ENCODE data around the gene EXOC1L. TPM values are rescaled to one million over a fixed set of nuclear protein-coding genes. Genes with fewer than 3 reads are reported as not detected.
A peak's percentile ranks its signal among the peaks of the same experiment; 100 is the strongest.

Gene EXOC1L
- total RNA-seq, 1 experiment from 2014 or later = not detected

DNA sequence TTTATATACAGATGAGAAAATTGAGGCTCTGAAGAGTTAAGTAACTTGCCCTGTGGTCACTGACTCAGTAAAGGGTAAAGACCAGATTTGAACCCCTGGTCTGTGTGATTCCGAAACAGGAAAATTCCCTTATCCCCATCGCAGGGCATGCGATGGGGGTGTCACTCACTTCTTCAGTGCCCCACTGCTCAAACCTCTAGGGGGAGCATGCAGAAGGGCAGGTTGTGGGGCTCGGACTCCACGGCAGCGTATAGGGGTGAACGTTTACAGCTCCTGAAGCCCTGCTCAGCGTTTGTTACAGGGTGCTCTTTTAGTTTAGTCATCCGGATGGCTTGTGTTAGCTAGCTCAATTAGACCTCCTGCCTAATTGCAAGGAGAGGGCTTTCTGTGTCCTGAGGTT lies 30.1 kb downstream of the EXOC1L start:
- H3K27me3 Mint-ChIP-seq (ENCODE audit: insufficient read depth, unreplicated experiment) = no peaks in the 10 kb centered on the region
- H3K4me1 Mint-ChIP-seq (ENCODE audit: insufficient read depth, unreplicated experiment) = peaks cover 14% of the 10 kb centered on the region
- H3K4me3 Mint-ChIP-seq (ENCODE audit: unreplicated experiment) = no peak overlapping the region
- intact Hi-C loops (cut with micrococcal nuclease) = no loop called here
- POLR2A ChIA-PET = no interaction called here
- no peaks in the 10 kb centered on the region for H3K36me3 Mint-ChIP-seq (ENCODE audit: insufficient read depth, unreplicated experiment)
- no peak overlapping the region for H3K27ac Mint-ChIP-seq (ENCODE audit: low read depth, unreplicated experiment)
- no TSS peak for BruUV-seq (replicated peaks)
- DNase-seq (ENCODE audit: unreplicated experiment) = no peak
- no peaks in the 10 kb centered on the region for H3K9me3 Mint-ChIP-seq (ENCODE audit: unreplicated experiment)
- CTCF ChIA-PET = interaction anchor here (0.9 kb wide), 1 partner anchor 17 kb away, joined by 3 read pairs; no protein-coding TSS in a partner anchor
- TF ChIP-seq, protein P1, sequence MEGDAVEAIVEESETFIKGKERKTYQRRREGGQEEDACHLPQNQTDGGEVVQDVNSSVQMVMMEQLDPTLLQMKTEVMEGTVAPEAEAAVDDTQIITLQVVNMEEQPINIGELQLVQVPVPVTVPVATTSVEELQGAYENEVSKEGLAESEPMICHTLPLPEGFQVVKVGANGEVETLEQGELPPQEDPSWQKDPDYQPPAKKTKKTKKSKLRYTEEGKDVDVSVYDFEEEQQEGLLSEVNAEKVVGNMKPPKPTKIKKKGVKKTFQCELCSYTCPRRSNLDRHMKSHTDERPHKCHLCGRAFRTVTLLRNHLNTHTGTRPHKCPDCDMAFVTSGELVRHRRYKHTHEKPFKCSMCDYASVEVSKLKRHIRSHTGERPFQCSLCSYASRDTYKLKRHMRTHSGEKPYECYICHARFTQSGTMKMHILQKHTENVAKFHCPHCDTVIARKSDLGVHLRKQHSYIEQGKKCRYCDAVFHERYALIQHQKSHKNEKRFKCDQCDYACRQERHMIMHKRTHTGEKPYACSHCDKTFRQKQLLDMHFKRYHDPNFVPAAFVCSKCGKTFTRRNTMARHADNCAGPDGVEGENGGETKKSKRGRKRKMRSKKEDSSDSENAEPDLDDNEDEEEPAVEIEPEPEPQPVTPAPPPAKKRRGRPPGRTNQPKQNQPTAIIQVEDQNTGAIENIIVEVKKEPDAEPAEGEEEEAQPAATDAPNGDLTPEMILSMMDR (IDR thresholded peaks at IDR 0.05; ENCODE audit: unreplicated experiment) = no peak

DNA sequence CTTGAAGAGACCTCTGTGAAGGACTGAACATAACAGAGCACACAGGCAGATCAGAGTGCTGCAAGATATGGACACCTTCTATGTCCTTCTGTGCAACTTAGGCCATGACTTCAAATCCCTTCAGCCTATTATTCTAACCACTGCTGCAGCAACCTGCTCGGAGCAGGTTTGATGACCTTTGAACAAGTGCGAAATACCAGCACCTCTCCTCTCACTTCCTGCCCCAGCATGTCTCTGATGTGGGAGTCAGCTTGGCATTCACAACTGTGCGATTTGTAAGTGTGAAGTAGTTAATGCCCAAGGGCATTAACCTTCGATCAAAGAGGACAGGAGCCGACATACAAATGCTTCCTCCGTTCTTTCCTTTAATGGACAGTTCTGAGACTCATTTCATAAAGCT lies 32.3 kb downstream of the EXOC1L start:
- no peaks in the 10 kb centered on the region for H3K27me3 Mint-ChIP-seq (ENCODE audit: insufficient read depth, unreplicated experiment)
- TF ChIP-seq, protein P1 (IDR thresholded peaks at IDR 0.05; ENCODE audit: unreplicated experiment) = no peak
- H3K4me1 Mint-ChIP-seq (ENCODE audit: insufficient read depth, unreplicated experiment) = peaks cover 14% of the 10 kb centered on the region
- H3K27ac Mint-ChIP-seq (ENCODE audit: low read depth, unreplicated experiment) = no peak overlapping the region
- peak overlapping the region; percentile 2 for H3K4me3 Mint-ChIP-seq (ENCODE audit: unreplicated experiment)
- H3K9me3 Mint-ChIP-seq (ENCODE audit: unreplicated experiment) = no peaks in the 10 kb centered on the region
- no peaks in the 10 kb centered on the region for H3K36me3 Mint-ChIP-seq (ENCODE audit: insufficient read depth, unreplicated experiment)
- intact Hi-C loops (cut with micrococcal nuclease) = no loop called here
- POLR2A ChIA-PET = interaction anchor here (0.6 to 6.2 kb wide), 9 partner anchors 11 to 506 kb away, joined by 3 to 87 read pairs (median 3); partner anchors contain the start of genes SRD5A3 and TMEM165
- no TSS peak for BruUV-seq (replicated peaks)
- CTCF ChIA-PET = interaction anchor here (0.5 to 1.2 kb wide), 5 partner anchors 13 to 530 kb away, joined by 3 to 6 read pairs (median 4); no protein-coding TSS in a partner anchor
- DNase-seq (ENCODE audit: unreplicated experiment) = peak; percentile 85

GRCh38 chr4:55853484-55854046 lies 34.0 kb downstream of the EXOC1L start, which contains the start of gene EXOC1:
Gene EXOC1 (plus strand): TSS chr4:55853648. CDS start chr4:55858324, 4,676 bp downstream.
- intact Hi-C loops (cut with micrococcal nuclease) = no loop called here
- TF ChIP-seq, protein P1 (IDR thresholded peaks at IDR 0.05; ENCODE audit: unreplicated experiment) = no peak
- no peaks in the 10 kb centered on the region for H3K36me3 Mint-ChIP-seq (ENCODE audit: insufficient read depth, unreplicated experiment)
- no peaks in the 10 kb centered on the region for H3K9me3 Mint-ChIP-seq (ENCODE audit: unreplicated experiment)
- peak; percentile 97 for DNase-seq (ENCODE audit: unreplicated experiment)
- BruUV-seq (replicated peaks) = no TSS peak
- H3K27ac Mint-ChIP-seq (ENCODE audit: low read depth, unreplicated experiment) = peak within 1 kb of the TSS; percentile 90
- ChIA-PET POLR2A (interaction anchor here (0.5 to 6.2 kb wide), 13 partner anchors 12 to 508 kb away, joined by 3 to 87 read pairs (median 4); partner anchors contain the start of genes CEP135 and SRD5A3), CTCF (interaction anchor here (0.7 to 1.3 kb wide), 5 partner anchors 9 to 507 kb away, joined by 3 to 14 read pairs (median 4); no protein-coding TSS in a partner anchor)
- peaks cover 14% of the 10 kb centered on the region for H3K4me1 Mint-ChIP-seq (ENCODE audit: insufficient read depth, unreplicated experiment)
- H3K27me3 Mint-ChIP-seq (ENCODE audit: insufficient read depth, unreplicated experiment) = no peaks in the 10 kb centered on the region
- H3K4me3 Mint-ChIP-seq (ENCODE audit: unreplicated experiment) = no peak within 1 kb of the TSS

DNA sequence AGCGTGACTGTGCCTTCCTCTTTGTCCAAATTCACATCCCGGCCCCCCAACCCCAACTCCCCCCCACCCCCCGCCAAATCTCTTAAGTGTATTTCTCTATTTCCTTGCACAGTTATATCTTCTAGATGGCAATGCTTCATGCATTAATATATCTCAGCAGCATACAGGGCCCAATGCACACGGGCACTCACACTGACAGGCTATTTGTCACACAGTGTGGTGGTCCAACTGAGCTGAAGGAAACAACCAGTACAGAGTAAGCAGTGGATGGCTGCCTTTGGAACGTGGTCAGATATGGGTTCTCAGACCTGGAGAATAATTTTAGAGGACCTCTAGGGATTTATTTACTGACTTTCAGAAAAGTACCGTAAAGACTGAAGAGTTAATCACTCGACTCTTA lies 34.5 kb downstream of the EXOC1L start:
- TF ChIP-seq, protein P1 (IDR thresholded peaks at IDR 0.05; ENCODE audit: unreplicated experiment) = no peak
- DNase-seq (ENCODE audit: unreplicated experiment) = no peak
- Mint-ChIP-seq H3K27me3 (ENCODE audit: insufficient read depth, unreplicated experiment) (no peaks in the 10 kb centered on the region), H3K4me3 (ENCODE audit: unreplicated experiment) (no peak overlapping the region), H3K36me3 (ENCODE audit: insufficient read depth, unreplicated experiment) (no peaks in the 10 kb centered on the region), H3K27ac (ENCODE audit: low read depth, unreplicated experiment) (peak overlapping the region; percentile 90), H3K4me1 (ENCODE audit: insufficient read depth, unreplicated experiment) (peaks cover 14% of the 10 kb centered on the region), H3K9me3 (ENCODE audit: unreplicated experiment) (no peaks in the 10 kb centered on the region)
- intact Hi-C loops (cut with micrococcal nuclease) = no loop called here
- CTCF ChIA-PET = interaction anchor here (0.7 to 1.6 kb wide), 5 partner anchors 8 to 507 kb away, joined by 3 to 14 read pairs (median 4); no protein-coding TSS in a partner anchor
- no TSS peak for BruUV-seq (replicated peaks)
- POLR2A ChIA-PET = interaction anchor here (0.5 to 6.2 kb wide), 13 partner anchors 12 to 508 kb away, joined by 3 to 87 read pairs (median 4); partner anchors contain the start of genes CEP135 and SRD5A3

Measured in MCF 10A (cell line).